ELR (cell line): Measurements from ENCODE around the gene EIF4EBP3.

Experiments
- DNase-seq: peaks from one replicate; pipeline ENCODE4 v3.0.0-alpha.2; 2015; ENCODE audit warnings: low read depth

EIF4EBP3 gene

GRCh38 chr5:140547508-140548299, at the start of gene EIF4EBP3:
Gene EIF4EBP3 (plus strand): TSS chr5:140547662. CDS start chr5:140547738, 76 bp downstream.
- peak; percentile 94 for DNase-seq

GRCh38 chr5:140497897-140498296, 49.6 kb upstream of the EIF4EBP3 start:
- DNase-seq, result no peak

- DNase-seq, result no peak
Measured at GRCh38 chr5:140498591-140498990, 48.9 kb upstream of the EIF4EBP3 start.

- DNase-seq, result no peak
Measured at GRCh38 chr5:140502834-140503233, 44.6 kb upstream of the EIF4EBP3 start.

GRCh38 chr5:140509898-140510297, 37.6 kb upstream of the EIF4EBP3 start:
- DNase-seq, result no peak

- DNase-seq, result no peak
Measured at GRCh38 chr5:140513124-140513523, 34.3 kb upstream of the EIF4EBP3 start.

GRCh38 chr5:140524003-140524402, 23.5 kb upstream of the EIF4EBP3 start:
- DNase-seq, result no peak

GRCh38 chr5:140540227-140540626, 7.2 kb upstream of the EIF4EBP3 start:
- DNase-seq, result no peak

GRCh38 chr5:140542972-140543371, 4.5 kb upstream of the EIF4EBP3 start:
- no peak for DNase-seq

- no peak for DNase-seq
Measured at GRCh38 chr5:140544986-140545385, 2.5 kb upstream of the EIF4EBP3 start.

- no peak for DNase-seq
Measured at GRCh38 chr5:140545606-140546005, 1.9 kb upstream of the EIF4EBP3 start.

- DNase-seq, result peak; percentile 53
Measured at GRCh38 chr5:140546851-140547507, 483 bp upstream of the EIF4EBP3 start.

- no peak for DNase-seq
Measured at GRCh38 chr5:140548300-140548688, 832 bp downstream of the EIF4EBP3 start.

- DNase-seq, result no peak
Measured at GRCh38 chr5:140548791-140549190, 1.3 kb downstream of the EIF4EBP3 start.

- peak; percentile 30 for DNase-seq
Measured at GRCh38 chr5:140549237-140550144, 2.0 kb downstream of the EIF4EBP3 start.

GRCh38 chr5:140550147-140551079, 3.0 kb downstream of the EIF4EBP3 start:
- DNase-seq, result no peak

- no peak for DNase-seq
Measured at GRCh38 chr5:140551872-140552271, 4.4 kb downstream of the EIF4EBP3 start.

GRCh38 chr5:140553657-140554056, 6.2 kb downstream of the EIF4EBP3 start:
- peak; percentile 59 for DNase-seq

GRCh38 chr5:140554454-140554853, 7.0 kb downstream of the EIF4EBP3 start:
- DNase-seq, result peak; percentile 67

- no peak for DNase-seq
Measured at GRCh38 chr5:140555747-140556312, 8.4 kb downstream of the EIF4EBP3 start.

GRCh38 chr5:140556438-140556837, 9.0 kb downstream of the EIF4EBP3 start:
- no peak for DNase-seq
